ENCODE data around the gene CARMIL1. TPM values are rescaled to one million over a fixed set of nuclear protein-coding genes. Genes with fewer than 3 reads are reported as not detected.

CARMIL1 gene
- total RNA-seq, 4 donors from 2014 or later: 6.2 to 17.2 (median 11.5) TPM

DNA sequence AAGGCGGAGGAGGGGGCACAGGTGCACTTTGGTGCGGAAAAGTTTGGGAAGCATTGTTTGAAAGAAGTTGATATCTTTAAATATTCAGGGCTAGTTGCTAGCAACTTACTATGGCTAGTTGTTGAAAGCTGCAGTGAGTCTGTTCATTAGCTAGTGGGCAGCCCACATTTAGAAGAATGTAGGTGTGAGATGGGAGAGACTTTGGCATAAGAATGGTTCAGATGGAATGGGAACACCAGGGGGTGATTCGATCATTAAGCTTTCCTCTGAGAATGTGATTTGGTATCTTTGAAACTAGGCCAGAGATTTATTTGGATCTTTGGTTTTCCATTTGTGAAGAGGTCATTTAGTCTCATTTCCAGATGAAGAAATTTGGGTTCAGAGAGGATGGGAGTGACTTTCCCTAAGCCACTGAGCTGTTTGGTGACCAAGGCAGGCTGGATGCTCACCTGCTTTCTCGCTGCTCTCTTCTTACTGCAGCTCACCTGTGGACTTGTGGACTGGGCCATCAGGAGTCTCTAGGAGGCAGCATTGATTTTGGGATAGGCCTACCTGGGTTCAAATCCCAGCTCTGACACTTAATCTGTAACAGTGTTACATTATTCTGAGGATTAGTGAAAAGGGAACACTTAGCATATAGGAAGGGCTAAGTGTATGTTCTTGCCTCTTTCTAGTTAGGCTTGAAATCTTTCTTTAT lies 62.9 kb downstream of the CARMIL1 start:
- TF ChIP-seq EP300 (IDR thresholded peaks at IDR 0.05) (no peak), CTCF (IDR thresholded peaks at IDR 0.05) (no peak), POLR2AphosphoS5 (IDR thresholded peaks at IDR 0.05) (no peak), POLR2A (IDR thresholded peaks at IDR 0.05) (no peak)
- H3K4me1 ChIP-seq: no peaks in the 10 kb centered on the region
- H3K27ac ChIP-seq: no peak overlapping the region
- no peaks in the 10 kb centered on the region for H3K27me3 ChIP-seq
- no peak for ATAC-seq
- no peaks in the 10 kb centered on the region for H3K9me3 ChIP-seq
- H3K36me3 ChIP-seq: no peaks in the 10 kb centered on the region
- H3K4me3 ChIP-seq: no peak overlapping the region
- 58 to 94% methylated on average over 2 to 4 of the region's 4 CpGs for WGBS, 2 donors (ENCODE audit: low coverage in 1 of 2)

DNA sequence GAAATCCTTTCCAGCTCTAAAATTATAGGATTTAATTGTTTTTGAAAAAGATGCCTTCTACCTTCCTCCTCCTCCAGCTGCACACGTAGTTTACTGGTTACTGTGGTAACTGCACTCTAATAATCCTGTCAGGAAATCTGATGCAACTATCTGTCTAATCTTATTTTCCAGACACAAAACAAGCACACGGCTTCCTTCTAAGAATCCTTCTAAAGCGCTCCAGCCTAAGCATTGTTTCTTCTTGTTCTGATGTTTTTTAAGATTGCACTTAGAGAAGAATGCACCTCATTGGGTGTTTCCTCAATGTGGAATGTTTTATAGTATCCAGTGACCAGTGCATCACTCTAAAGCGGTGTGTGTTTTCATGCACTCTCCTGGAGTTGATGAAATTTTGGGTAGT lies 63.6 kb downstream of the CARMIL1 start:
- ATAC-seq: no peak
- H3K4me3 ChIP-seq: no peak overlapping the region
- H3K27me3 ChIP-seq: no peaks in the 10 kb centered on the region
- H3K4me1 ChIP-seq: no peaks in the 10 kb centered on the region
- WGBS, 2 donors (ENCODE audit: low coverage in 1 of 2): 37 to 51% methylated on average over 3 to 4 of the region's 4 CpGs
- no peak overlapping the region for H3K27ac ChIP-seq
- TF ChIP-seq EP300 (IDR thresholded peaks at IDR 0.05) (no peak), POLR2A (IDR thresholded peaks at IDR 0.05) (no peak), CTCF (IDR thresholded peaks at IDR 0.05) (no peak), POLR2AphosphoS5 (IDR thresholded peaks at IDR 0.05) (no peak)
- no peaks in the 10 kb centered on the region for H3K9me3 ChIP-seq
- no peaks in the 10 kb centered on the region for H3K36me3 ChIP-seq

DNA sequence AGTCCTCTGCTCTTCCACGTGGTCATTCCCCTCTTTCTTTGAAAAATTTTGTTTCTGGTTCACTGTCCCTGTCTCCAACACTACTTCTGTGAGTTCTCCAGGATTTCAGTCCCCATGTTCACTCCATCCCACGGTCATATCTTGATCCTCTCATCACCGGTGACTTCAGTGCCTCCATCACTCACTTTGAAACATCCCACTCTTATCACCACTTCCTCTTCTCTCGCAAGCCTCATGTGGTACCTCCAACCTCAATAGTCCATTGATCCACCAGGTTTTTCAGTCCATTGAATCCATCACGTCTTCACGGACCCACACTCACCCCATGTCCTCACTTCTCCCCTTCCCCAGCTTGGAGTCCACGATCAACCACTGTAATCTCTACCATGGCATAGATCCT lies 64.8 kb downstream of the CARMIL1 start:
- Histone ChIP-seq H3K27ac (no peak overlapping the region), H3K36me3 (no peaks in the 10 kb centered on the region), H3K9me3 (no peaks in the 10 kb centered on the region), H3K4me3 (no peak overlapping the region), H3K27me3 (no peaks in the 10 kb centered on the region), H3K4me1 (no peaks in the 10 kb centered on the region)
- ATAC-seq: no peak
- WGBS, 2 donors (ENCODE audit: low coverage in 1 of 2): 82 to 90% methylated on average over 5 to 7 of the region's 7 CpGs
- no peak for TF ChIP-seq EP300 (IDR thresholded peaks at IDR 0.05)

- Histone ChIP-seq H3K9me3 (no peaks in the 10 kb centered on the region), H3K4me3 (no peak overlapping the region), H3K27me3 (no peaks in the 10 kb centered on the region), H3K36me3 (no peaks in the 10 kb centered on the region), H3K4me1 (no peaks in the 10 kb centered on the region), H3K27ac (no peak overlapping the region)
- 80 to 89% methylated on average over 5 of the region's 5 CpGs for WGBS, 2 donors (ENCODE audit: low coverage in 1 of 2)
- TF ChIP-seq POLR2A (IDR thresholded peaks at IDR 0.05) (no peak), CTCF (IDR thresholded peaks at IDR 0.05) (no peak), POLR2AphosphoS5 (IDR thresholded peaks at IDR 0.05) (no peak), EP300 (IDR thresholded peaks at IDR 0.05) (no peak)
- ATAC-seq: no peak
Observed at GRCh38 chr6:25344827-25345226, 65.7 kb downstream of the CARMIL1 start.

DNA sequence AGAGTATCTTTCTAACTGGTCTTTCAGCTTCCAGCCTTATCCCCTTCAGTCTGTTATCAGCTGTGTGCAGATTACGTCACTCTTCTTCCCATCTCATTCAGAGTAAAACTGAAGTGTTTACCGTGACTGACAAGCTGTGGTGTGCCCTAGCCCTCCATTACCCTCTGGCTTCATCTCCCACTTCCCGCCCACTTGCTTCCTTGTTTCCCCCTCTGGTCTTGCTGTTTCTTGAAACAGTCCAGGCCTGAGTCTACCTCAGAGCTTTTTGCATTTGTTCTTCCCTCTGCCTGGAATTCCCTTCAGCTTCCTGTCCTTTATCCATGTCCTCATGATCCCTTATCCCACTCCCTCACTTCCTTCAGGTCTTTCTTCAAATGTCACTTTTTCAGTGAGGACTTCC lies 66.9 kb downstream of the CARMIL1 start:
- WGBS, 2 donors (ENCODE audit: low coverage in 1 of 2): 49 to 75% methylated on average over 2 to 3 of the region's 3 CpGs
- Histone ChIP-seq H3K9me3 (no peaks in the 10 kb centered on the region), H3K27ac (no peak overlapping the region), H3K4me3 (no peak overlapping the region), H3K36me3 (no peaks in the 10 kb centered on the region), H3K4me1 (peaks cover 0 to 7% (median 0%) of the 10 kb centered on the region in 3 donors), H3K27me3 (no peaks in the 10 kb centered on the region)
- no peak for ATAC-seq
- TF ChIP-seq EP300 (IDR thresholded peaks at IDR 0.05): no peak
- no peak for TF ChIP-seq CTCF (IDR thresholded peaks at IDR 0.05)
- no peak for TF ChIP-seq POLR2AphosphoS5 (IDR thresholded peaks at IDR 0.05)
- TF ChIP-seq POLR2A (IDR thresholded peaks at IDR 0.05): no peak
